RWPE1 (cell line): ENCODE data around the gene DNAJC11.

Source experiments
- CTCF ChIA-PET: fragments of 350-600 bp; sonication (Branson Sonifier 250); formaldehyde crosslinking; extraction: SDS; loops from one replicate; lab custom pipeline; 2021; lab: Yijun Ruan, JAX
- POLR2A ChIA-PET: fragments of 400-600 bp; formaldehyde crosslinking; extraction: SDS; loops from one replicate; lab custom pipeline; 2020; ENCODE audit warnings: antibody characterized with exemption; ENCODE audit not compliant: low non-redundant PET; lab: Yijun Ruan, JAX
- DNase-seq: peaks from one replicate; pipeline ENCODE4 v3.0.0; 2012; ENCODE audit warnings: low spot score
- H3K27ac ChIP-seq: fragments of 450-650 bp; 2 replicates; pipeline ENCODE4 v1.5.1; 2017
- CTCF ChIP-seq: fragments of 450-650 bp; conservative IDR thresholded peaks from 2 replicates; pipeline ENCODE4 v1.5.1; 2017; ENCODE audit warnings: low read depth, mild to moderate bottlenecking

Gene DNAJC11

GRCh38 chr1:6599141-6599975 is 102.3 kb downstream of the DNAJC11 start:
- DNase-seq = peak; percentile 80
- no peak for TF ChIP-seq CTCF
- CTCF ChIA-PET = interaction anchor here (0.6 to 2.0 kb wide), 5 partner anchors 10 to 45 kb away, joined by 3 to 7 read pairs (median 4); partner anchors contain the start of gene NOL9
- POLR2A ChIA-PET = interaction anchor here (0.5 to 2.1 kb wide), 4 partner anchors 8 to 20 kb away, joined by 3 to 8 read pairs (median 4); no protein-coding TSS in a partner anchor
- peak overlapping the region; percentile 98 for H3K27ac ChIP-seq

- ChIA-PET POLR2A (no interaction called here), CTCF (interaction anchor here (0.6 to 1.1 kb wide), 2 partner anchors 40 to 44 kb away, joined by 4 read pairs; no protein-coding TSS in a partner anchor)
- no peak for TF ChIP-seq CTCF
- peak overlapping the region; percentile 98 for H3K27ac ChIP-seq
- no peak for DNase-seq
Observed at GRCh38 chr1:6597777-6598131, 103.9 kb downstream of the DNAJC11 start.

- CTCF ChIA-PET = interaction anchor here (0.8 to 1.1 kb wide), 2 partner anchors 43 to 44 kb away, joined by 3 to 4 read pairs; partner anchors contain the start of gene NOL9
- POLR2A ChIA-PET = no interaction called here
Observed at GRCh38 chr1:6596886-6597776, 104.5 kb downstream of the DNAJC11 start.

GRCh38 chr1:6596351-6596750 is 105.3 kb downstream of the DNAJC11 start:
- peak overlapping the region; percentile 98 for H3K27ac ChIP-seq
- no peak for DNase-seq
- POLR2A ChIA-PET = no interaction called here
- TF ChIP-seq CTCF = no peak
- CTCF ChIA-PET = interaction anchor here (1.1 kb wide), 1 partner anchor 43 kb away, joined by 4 read pairs; no protein-coding TSS in a partner anchor

More at GRCh38 chr1:6596886-6597776, 104.5 kb downstream of the DNAJC11 start:
- peak overlapping the region; percentile 98 for H3K27ac ChIP-seq
- TF ChIP-seq CTCF = no peak
- no peak for DNase-seq

- CTCF ChIA-PET = no interaction called here
- H3K27ac ChIP-seq = peak overlapping the region; percentile 61
- POLR2A ChIA-PET = no interaction called here
- TF ChIP-seq CTCF = no peak
- DNase-seq = no peak
Observed at GRCh38 chr1:6594977-6595740, 106.5 kb downstream of the DNAJC11 start.
